ENCODE data around the gene FCHSD2.

The FCHSD2 gene

DNA sequence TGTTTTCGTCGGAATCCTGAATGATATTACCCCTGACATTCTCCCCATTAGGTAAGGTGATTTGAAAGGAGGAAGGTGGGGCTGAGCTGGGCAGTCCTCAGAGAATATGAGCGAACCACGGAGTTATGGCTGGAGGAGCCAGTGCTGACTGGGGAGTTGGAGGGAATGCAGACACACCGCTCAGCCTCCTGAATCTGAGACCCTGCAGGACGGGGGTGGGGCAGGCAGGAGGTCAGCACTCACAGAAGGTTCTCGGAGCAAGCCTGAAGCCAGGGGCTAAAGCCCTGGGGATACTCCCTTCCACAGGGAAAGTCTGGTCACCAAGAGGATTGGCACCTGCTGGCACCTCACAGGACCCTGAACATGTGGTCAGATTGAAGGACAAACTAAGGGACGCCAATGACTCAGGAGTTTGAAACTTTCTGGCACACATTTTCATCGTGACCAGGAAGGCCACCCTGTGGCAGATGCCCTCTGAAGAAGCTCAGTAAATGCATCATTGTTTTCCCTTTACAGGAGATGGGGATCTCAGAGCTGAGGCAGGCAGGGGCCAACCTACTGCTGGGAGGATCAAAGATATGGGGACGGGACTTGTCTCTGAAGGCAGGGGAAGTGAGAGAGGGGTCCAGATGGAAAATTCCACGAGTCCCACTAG is 26.9 kb upstream of the FCHSD2 start:
- H3K9me3 ChIP-seq (ENCODE audit: control insufficient read depth, low read length) = no peaks in the 10 kb centered on the region
- H3K36me3 ChIP-seq (ENCODE audit: control insufficient read depth, insufficient read depth, low read length) = no peaks in the 10 kb centered on the region
- H3K4me3 ChIP-seq (ENCODE audit: low read length) = no peak overlapping the region
- peaks cover 8% of the 10 kb centered on the region for H3K4me1 ChIP-seq (ENCODE audit: control insufficient read depth, insufficient read depth, low read length)
- H3K9ac ChIP-seq (ENCODE audit: low read length) = no peak overlapping the region
- H3K27me3 ChIP-seq (ENCODE audit: control insufficient read depth, insufficient read depth, low read length) = no peaks in the 10 kb centered on the region

DNA sequence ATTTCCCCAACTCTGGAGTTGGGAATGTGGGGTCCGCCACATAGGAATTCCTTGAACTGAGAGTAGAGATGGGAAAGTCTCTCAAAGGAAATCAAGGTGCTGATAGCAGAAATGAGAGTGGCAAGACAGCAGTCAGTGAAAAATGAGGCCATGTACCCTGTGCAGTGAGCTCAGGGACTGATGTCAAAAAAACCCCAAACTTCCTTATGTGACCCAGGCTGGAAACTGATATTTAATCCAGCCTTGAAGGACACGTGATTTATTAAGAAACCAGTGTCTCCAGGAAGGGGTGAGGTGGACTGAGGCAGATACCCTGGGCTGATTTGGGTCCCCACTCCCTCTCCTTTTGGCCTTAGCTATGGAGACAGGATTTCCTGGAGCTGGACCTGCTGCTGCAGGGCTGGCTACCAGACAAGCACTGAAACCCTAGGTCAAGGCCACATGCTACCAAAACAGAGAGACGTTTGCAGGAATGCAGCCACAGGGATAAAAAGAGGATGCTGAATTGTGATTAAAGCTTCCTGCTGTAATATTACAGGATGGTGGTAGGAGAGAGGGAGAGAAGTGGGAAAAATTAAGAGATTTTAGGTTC is 25.3 kb upstream of the FCHSD2 start:
- no peak overlapping the region for H3K9ac ChIP-seq (ENCODE audit: low read length)
- no peaks in the 10 kb centered on the region for H3K27me3 ChIP-seq (ENCODE audit: control insufficient read depth, insufficient read depth, low read length)
- no peaks in the 10 kb centered on the region for H3K4me1 ChIP-seq (ENCODE audit: control insufficient read depth, insufficient read depth, low read length)
- H3K9me3 ChIP-seq (ENCODE audit: control insufficient read depth, low read length) = no peaks in the 10 kb centered on the region
- no peak overlapping the region for H3K4me3 ChIP-seq (ENCODE audit: low read length)
- no peaks in the 10 kb centered on the region for H3K36me3 ChIP-seq (ENCODE audit: control insufficient read depth, insufficient read depth, low read length)

DNA sequence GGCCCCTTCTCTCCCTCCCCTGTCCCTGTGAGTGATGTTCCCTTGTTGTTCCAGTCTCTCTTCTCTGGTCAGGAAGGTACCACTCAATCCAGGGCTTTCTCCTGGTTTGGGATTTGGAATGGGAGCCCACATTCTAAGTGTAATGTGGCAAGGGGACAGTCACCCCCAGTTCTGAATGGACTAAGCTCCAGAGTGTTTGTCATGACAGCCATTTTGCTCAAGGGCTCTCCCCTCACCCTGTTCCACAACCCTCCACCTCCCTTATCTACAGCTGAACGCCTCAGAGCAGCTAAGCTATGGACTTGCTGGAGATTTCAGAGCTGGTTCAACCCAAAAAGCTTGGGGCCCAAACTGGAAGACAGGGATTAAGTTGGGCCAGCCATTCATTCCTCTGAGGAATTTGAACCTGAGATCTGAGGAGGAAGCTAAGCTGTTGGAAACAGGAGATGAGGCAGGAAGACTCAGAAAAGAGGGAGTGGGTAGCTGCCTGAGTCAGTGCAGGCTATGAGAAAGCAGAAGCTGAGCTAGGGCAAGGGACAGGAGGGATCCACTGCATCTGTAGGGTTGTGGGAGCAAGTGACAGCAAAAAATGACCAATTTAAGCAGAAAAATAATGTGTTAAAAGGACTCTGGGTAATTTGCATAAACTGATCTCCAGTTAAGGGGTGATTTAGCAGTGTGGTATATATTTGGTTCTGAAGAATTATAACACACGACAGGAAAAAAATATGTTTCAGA is 22.9 kb upstream of the FCHSD2 start:
- H3K9ac ChIP-seq (ENCODE audit: low read length) = no peak overlapping the region
- H3K36me3 ChIP-seq (ENCODE audit: control insufficient read depth, insufficient read depth, low read length) = no peaks in the 10 kb centered on the region
- H3K27me3 ChIP-seq (ENCODE audit: control insufficient read depth, insufficient read depth, low read length) = no peaks in the 10 kb centered on the region
- H3K4me1 ChIP-seq (ENCODE audit: control insufficient read depth, insufficient read depth, low read length) = no peaks in the 10 kb centered on the region
- H3K4me3 ChIP-seq (ENCODE audit: low read length) = no peak overlapping the region
- H3K9me3 ChIP-seq (ENCODE audit: control insufficient read depth, low read length) = no peaks in the 10 kb centered on the region

DNA sequence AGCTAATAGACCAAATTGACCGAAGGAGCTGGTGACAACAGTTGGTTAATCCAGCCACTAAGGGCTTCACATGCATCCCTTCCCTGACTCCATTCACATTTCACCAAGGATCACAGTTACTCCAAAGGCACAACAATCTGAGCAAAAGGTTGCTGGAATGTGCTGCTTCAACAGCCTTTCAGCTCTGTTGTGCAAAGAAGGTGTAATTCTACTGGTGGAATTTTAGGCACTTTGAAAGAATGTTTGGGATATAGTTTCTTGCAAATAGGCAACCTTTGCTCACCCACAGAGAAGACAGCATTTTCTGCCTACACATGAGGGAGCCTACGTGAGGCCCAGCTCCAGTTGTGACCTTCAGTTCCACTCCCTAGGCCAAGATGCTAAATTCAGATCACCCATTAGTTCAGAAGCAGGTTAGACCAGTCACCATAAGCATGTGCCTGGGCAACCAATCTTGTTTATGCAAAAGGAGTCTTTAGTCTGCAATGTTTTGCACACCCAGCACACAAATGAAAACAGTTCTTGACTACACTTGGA is 21.6 kb upstream of the FCHSD2 start:
- H3K27me3 ChIP-seq (ENCODE audit: control insufficient read depth, insufficient read depth, low read length) = no peaks in the 10 kb centered on the region
- no peaks in the 10 kb centered on the region for H3K9me3 ChIP-seq (ENCODE audit: control insufficient read depth, low read length)
- no peak overlapping the region for H3K4me3 ChIP-seq (ENCODE audit: low read length)
- H3K36me3 ChIP-seq (ENCODE audit: control insufficient read depth, insufficient read depth, low read length) = no peaks in the 10 kb centered on the region
- no peak overlapping the region for H3K9ac ChIP-seq (ENCODE audit: low read length)
- no peaks in the 10 kb centered on the region for H3K4me1 ChIP-seq (ENCODE audit: control insufficient read depth, insufficient read depth, low read length)

DNA sequence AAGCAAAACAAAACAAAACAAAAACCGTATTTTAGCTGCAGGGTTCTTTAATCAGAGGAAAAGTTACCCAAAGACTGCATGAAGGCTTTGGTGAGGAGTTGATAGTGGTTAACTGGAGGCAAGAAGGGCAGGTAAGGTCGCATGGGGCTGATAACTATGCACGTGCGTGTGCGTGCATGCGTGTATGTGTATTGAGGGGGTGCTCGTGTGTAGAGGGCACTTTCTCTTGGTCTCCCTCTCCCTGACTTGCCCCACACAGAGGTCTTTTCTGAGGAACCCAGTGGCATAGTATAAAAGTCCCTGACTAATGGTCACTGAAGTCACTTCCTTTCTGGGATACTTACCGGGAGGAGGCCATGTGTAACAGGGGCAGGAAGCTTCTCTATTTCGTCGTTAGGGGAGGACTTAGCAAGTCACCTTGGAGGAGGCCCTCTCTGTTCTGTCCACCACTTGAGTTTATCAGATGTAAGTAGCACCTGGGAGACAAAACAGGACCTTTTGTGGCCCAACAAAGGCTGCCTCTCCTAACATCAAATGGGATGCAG is 20.1 kb upstream of the FCHSD2 start:
- Histone ChIP-seq H3K27me3 (ENCODE audit: control insufficient read depth, insufficient read depth, low read length) (no peaks in the 10 kb centered on the region), H3K4me3 (ENCODE audit: low read length) (no peak overlapping the region), H3K9ac (ENCODE audit: low read length) (no peak overlapping the region), H3K4me1 (ENCODE audit: control insufficient read depth, insufficient read depth, low read length) (no peaks in the 10 kb centered on the region), H3K9me3 (ENCODE audit: control insufficient read depth, low read length) (no peaks in the 10 kb centered on the region), H3K36me3 (ENCODE audit: control insufficient read depth, insufficient read depth, low read length) (no peaks in the 10 kb centered on the region)

DNA sequence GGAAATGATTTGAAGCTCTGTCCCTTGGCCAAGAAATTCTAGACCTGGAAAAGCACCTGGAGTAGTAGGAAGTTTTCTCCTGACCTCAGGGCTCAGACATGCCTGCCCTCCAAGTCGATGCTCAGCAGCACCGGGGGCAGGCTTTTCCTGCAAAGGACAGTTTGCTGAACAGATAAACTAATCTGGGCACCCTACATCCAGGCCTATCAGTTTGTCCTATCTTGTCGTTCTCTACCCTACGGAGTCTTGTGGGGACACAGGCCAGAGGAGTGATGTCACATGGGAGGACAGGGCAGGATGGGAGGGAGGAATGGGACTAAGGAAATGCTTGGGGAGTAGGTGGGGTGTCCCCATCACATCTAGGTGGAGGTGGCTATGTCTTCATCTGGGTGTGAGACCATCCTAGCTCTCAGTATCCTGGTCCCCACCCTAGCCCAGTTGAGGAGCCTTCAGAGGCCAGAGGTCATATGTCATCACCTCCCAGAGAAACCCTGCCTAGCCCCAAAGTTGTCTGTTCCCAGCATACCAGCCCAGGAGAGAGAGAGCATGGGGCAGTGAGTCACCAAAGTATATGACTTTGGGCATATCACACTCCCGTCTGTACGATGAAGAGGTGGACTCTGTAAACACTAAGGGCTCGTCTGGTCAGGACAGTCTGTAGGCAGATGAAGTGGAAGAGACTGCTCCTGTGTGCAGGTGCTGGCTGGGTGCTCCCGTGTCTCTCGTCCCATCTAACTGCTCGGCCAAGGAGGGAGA is 18.1 kb upstream of the FCHSD2 start:
- Histone ChIP-seq H3K9ac (ENCODE audit: low read length) (no peak overlapping the region), H3K36me3 (ENCODE audit: control insufficient read depth, insufficient read depth, low read length) (no peaks in the 10 kb centered on the region), H3K27me3 (ENCODE audit: control insufficient read depth, insufficient read depth, low read length) (no peaks in the 10 kb centered on the region), H3K4me3 (ENCODE audit: low read length) (no peak overlapping the region), H3K4me1 (ENCODE audit: control insufficient read depth, insufficient read depth, low read length) (no peaks in the 10 kb centered on the region), H3K9me3 (ENCODE audit: control insufficient read depth, low read length) (no peaks in the 10 kb centered on the region)

DNA sequence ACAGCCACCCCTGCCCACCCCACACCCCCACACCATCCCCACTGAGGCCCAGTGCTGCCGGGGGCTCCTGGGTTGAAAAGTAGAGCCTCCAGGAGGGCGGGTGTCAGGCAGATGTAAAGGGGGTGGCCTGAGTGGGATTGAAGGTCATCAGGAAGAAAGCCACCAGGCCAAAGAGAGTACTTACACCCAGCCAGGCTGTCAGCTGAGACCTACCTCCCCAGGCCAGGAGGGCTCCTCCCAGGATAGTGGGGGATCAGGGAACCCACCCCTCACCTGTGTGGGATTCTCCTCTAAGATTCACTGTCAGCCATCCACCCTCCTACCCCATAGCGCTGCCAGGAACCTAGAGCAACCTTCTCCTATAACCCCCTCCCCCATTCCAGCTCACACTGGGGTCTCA is 17.2 kb upstream of the FCHSD2 start:
- H3K27me3 ChIP-seq (ENCODE audit: control insufficient read depth, insufficient read depth, low read length) = no peaks in the 10 kb centered on the region
- H3K9me3 ChIP-seq (ENCODE audit: control insufficient read depth, low read length) = no peaks in the 10 kb centered on the region
- no peaks in the 10 kb centered on the region for H3K4me1 ChIP-seq (ENCODE audit: control insufficient read depth, insufficient read depth, low read length)
- no peak overlapping the region for H3K4me3 ChIP-seq (ENCODE audit: low read length)
- no peak overlapping the region for H3K9ac ChIP-seq (ENCODE audit: low read length)
- no peaks in the 10 kb centered on the region for H3K36me3 ChIP-seq (ENCODE audit: control insufficient read depth, insufficient read depth, low read length)

DNA sequence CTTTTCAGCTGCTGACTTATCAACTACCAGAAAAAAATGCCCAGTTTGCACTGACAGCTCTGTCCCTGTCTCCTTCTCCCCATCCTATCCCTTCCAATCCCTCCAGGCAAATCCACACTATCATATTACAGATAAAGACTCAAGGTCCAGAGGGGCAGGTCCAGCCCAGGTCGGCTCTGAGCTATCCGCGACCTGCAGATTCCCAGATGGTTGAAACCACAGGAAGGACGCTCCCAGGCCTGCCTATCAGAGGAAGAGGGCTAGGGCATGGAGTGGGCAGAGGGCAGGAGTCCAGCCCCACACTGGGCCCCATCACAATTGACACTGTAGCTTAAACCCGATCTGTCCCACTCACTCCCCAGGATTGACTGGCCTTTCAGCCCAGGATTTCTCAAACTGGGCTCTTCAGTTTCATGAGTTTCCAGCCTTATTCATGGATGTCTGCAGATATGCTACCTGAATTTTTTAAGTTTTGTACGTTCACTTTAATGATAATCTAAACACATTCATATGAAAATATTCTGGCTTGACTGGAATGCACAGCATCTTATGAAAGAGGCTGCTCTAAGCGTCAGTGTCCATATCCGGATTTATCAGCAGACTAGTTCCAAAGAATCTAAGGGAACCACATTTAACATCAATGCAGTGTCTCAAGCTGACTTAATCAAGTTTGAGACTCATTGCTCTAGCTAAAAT is 16.4 kb upstream of the FCHSD2 start:
- no peaks in the 10 kb centered on the region for H3K27me3 ChIP-seq (ENCODE audit: control insufficient read depth, insufficient read depth, low read length)
- H3K9me3 ChIP-seq (ENCODE audit: control insufficient read depth, low read length) = no peaks in the 10 kb centered on the region
- no peaks in the 10 kb centered on the region for H3K36me3 ChIP-seq (ENCODE audit: control insufficient read depth, insufficient read depth, low read length)
- no peak overlapping the region for H3K9ac ChIP-seq (ENCODE audit: low read length)
- H3K4me1 ChIP-seq (ENCODE audit: control insufficient read depth, insufficient read depth, low read length) = no peaks in the 10 kb centered on the region
- no peak overlapping the region for H3K4me3 ChIP-seq (ENCODE audit: low read length)

DNA sequence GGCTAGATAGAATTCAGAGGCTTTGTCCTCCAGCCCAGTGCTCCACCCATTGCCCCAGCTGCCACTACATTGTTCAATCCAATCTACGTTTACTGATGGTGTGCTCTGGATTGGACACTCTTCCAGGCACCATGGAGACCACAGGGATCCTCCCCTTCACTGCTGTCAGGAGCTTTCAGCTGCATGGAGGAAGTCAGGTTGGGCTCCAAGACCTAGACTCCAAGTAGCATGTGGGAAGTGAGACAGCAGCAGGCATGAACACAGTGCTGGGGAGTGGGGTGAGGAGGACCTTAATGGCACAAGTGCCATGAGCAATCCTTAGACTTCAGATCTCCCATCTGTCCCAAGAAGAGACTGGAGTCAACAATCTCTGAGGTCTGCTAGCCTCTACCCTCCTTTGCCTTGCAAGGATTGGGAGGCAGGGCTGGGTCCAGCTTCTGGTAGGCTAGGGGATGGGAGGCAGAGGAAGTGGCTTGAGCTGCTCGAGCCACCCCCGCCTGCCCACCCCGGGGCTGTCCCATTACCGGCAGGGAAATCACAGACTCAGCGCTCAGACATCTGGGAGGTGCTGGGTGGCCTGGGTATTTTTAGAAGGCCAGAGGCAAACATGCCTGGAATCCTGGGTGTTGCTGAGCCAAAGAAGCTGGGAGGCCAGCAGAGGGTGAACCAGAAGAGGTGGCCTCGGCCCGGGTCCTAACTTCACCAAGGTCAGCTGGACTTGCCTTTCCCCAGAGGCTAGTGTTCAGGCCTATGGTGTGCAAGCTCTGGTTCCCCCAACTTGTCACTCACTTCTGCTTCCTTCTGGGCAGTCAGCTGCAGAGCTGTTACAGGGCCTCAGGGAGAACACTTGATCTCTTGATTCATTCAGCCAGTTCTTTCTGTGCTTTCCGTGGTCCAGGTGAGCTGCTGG is 15.2 kb upstream of the FCHSD2 start:
- Histone ChIP-seq H3K4me1 (ENCODE audit: control insufficient read depth, insufficient read depth, low read length) (no peaks in the 10 kb centered on the region), H3K9ac (ENCODE audit: low read length) (no peak overlapping the region), H3K4me3 (ENCODE audit: low read length) (no peak overlapping the region)

DNA sequence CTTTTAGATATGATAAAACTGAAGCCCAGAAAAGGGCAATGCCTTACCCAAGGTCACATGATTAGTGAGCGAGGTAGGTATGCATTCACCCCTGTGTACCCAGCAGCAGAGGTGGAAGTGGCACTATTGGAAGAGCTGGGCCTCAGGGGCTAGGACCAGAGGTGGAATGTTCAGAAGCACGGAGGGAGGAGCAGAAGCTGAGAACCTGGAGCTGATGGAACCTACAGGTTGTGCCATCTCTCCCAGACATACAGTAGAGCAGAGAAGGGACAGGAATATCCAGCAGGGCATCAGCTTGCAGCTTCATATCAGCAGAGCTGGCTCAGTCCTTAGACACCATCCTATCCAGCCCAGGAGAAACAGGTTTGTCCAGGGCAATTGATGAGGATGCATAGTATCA is 14.6 kb upstream of the FCHSD2 start:
- Histone ChIP-seq H3K4me3 (ENCODE audit: low read length) (no peak overlapping the region), H3K9ac (ENCODE audit: low read length) (no peak overlapping the region), H3K4me1 (ENCODE audit: control insufficient read depth, insufficient read depth, low read length) (no peaks in the 10 kb centered on the region), H3K27me3 (ENCODE audit: control insufficient read depth, insufficient read depth, low read length) (no peaks in the 10 kb centered on the region), H3K36me3 (ENCODE audit: control insufficient read depth, insufficient read depth, low read length) (no peaks in the 10 kb centered on the region), H3K9me3 (ENCODE audit: control insufficient read depth, low read length) (no peaks in the 10 kb centered on the region)

More for the DNA sequence above, 15.2 kb upstream of the FCHSD2 start:
- Histone ChIP-seq H3K27me3 (ENCODE audit: control insufficient read depth, insufficient read depth, low read length) (no peaks in the 10 kb centered on the region), H3K9me3 (ENCODE audit: control insufficient read depth, low read length) (no peaks in the 10 kb centered on the region), H3K36me3 (ENCODE audit: control insufficient read depth, insufficient read depth, low read length) (no peaks in the 10 kb centered on the region)
